PC-9 (cell line): Measurements from ENCODE around the gene FAM180A.

Source experiments
- CTCF ChIP-seq: fragments of 200-600 bp; sonication (generic); conservative IDR thresholded peaks from 2 replicates; pipeline ENCODE4 v1.6.1; 2017; ENCODE audit warnings: mixed run types, antibody characterized with exemption, mild to moderate bottlenecking, moderate library complexity
- EZH2 ChIP-seq: fragments of 200-600 bp; sonication (generic); IDR thresholded peaks from 2 replicates; pipeline ENCODE4 v1.8.0; 2017; ENCODE audit warnings: antibody characterized with exemption, low read depth

GRCh38 chr7:135711139-135711469 is 37.5 kb downstream of the FAM180A start:
- no peak for TF ChIP-seq EZH2
- no peak; the same call in 1 of the 2 replicates for TF ChIP-seq CTCF
